CD4-positive, alpha-beta T cell (primary cell): Measurements from ENCODE around the gene MTCL1. TPM values are rescaled to one million over a fixed set of nuclear protein-coding genes. Genes with fewer than 3 reads are reported as not detected.

ENCODE experiments used
- ATAC-seq: fragments of 200-7000 bp; cut with Tn5 transposase; one replicate; pipeline ENCODE4 v1.10.0; 2022; ENCODE audit warnings: mild to moderate bottlenecking; ENCODE audit not compliant: poor library complexity
- CTCF ChIA-PET: fragments of 350-600 bp; sonication (Branson Sonifier 250); formaldehyde crosslinking; loops from one replicate; lab custom pipeline; 2021; ENCODE audit warnings: antibody characterized with exemption, inconsistent platforms; lab: Charles Lee
- POLR2A ChIA-PET: fragments of 350-600 bp; sonication (Branson Sonifier 250); formaldehyde crosslinking; loops from one replicate; lab custom pipeline; 2021; ENCODE audit warnings: antibody characterized with exemption, inconsistent platforms; lab: Charles Lee
- DNase-seq, 14 experiments: peaks; one replicate each; pipeline ENCODE4 v3.0.0-alpha.2; 2013 to 2020; ENCODE audit warnings: mixed read lengths in 2 of 14
- H3K27ac ChIP-seq, 2 donors: one replicate each; pipeline versions ENCODE4 v1.5.1 to v1.7.0; 2013; ENCODE audit warnings: low read length in 2 of 2, low read depth in 1 of 2, mild to moderate bottlenecking in 1 of 2
- H3K27me3 ChIP-seq, 2 experiments: 1 replicate in 1 of 2; 2 replicates in 1 of 2; pipeline versions ENCODE4 v1.6.1 to v1.7.0; 2013; ENCODE audit warnings: low read length in 2 of 2, control low read depth in 1 of 2, mild to moderate bottlenecking in 1 of 2, moderate library complexity in 1 of 2; ENCODE audit not compliant: insufficient read depth in 2 of 2, control insufficient read depth in 1 of 2
- H3K36me3 ChIP-seq: one replicate; pipeline ENCODE4 v1.6.1; 2013; ENCODE audit warnings: low read length, control low read depth; ENCODE audit not compliant: insufficient read depth
- H3K4me1 ChIP-seq: one replicate; pipeline ENCODE4 v1.6.1; 2013; ENCODE audit warnings: low read length, control low read depth; ENCODE audit not compliant: insufficient read depth
- H3K4me3 ChIP-seq: one replicate; pipeline ENCODE4 v1.5.1; 2013; ENCODE audit warnings: mild to moderate bottlenecking, low read length, moderate library complexity
- H3K9me3 ChIP-seq, 2 experiments: 1 replicate in 1 of 2; 2 replicates in 1 of 2; pipeline versions ENCODE4 v1.6.1 to v1.7.0; 2013; ENCODE audit warnings: low read length in 2 of 2, mild to moderate bottlenecking in 2 of 2, control low read depth in 1 of 2, moderate library complexity in 1 of 2; ENCODE audit not compliant: control insufficient read depth in 1 of 2, insufficient read depth in 1 of 2
- H3K27ac Mint-ChIP-seq: one replicate; pipeline ENCODE4 v1.8.0; 2020; ENCODE audit warnings: mixed read lengths
- H3K27me3 Mint-ChIP-seq: one replicate; pipeline ENCODE4 v1.8.0; 2021; ENCODE audit warnings: mixed read lengths
- H3K36me3 Mint-ChIP-seq: one replicate; pipeline ENCODE4 v1.8.0; 2021; ENCODE audit warnings: low read depth, mixed read lengths
- H3K4me1 Mint-ChIP-seq: one replicate; pipeline ENCODE4 v1.8.0; 2021; ENCODE audit warnings: low read depth, mixed read lengths
- H3K4me3 Mint-ChIP-seq: one replicate; pipeline ENCODE4 v1.8.0; 2020; ENCODE audit warnings: mild to moderate bottlenecking, mixed read lengths
- H3K9me3 Mint-ChIP-seq: one replicate; pipeline ENCODE4 v1.8.0; 2020; ENCODE audit warnings: mixed read lengths
- intact Hi-C, 2 experiments: fragments of 100-400 bp; cut with DNase I in 1 of 2; cut with micrococcal nuclease in 1 of 2; formaldehyde crosslinking; loops; one replicate each; pipeline versions ENCODE4 v1.15.1 to v1.9.0; 2023 to 2025; cut with DNase I, micrococcal nuclease
- total RNA-seq, 174 experiments: library from RNA in 2 of 174; stranded (reverse) in 2 of 174; gene quantifications; one replicate each; pipeline ENCODE4 v1.2.3 and lab custom pipeline; 2021 to 2026
- TF ChIP-seq, protein P1 (sequence below): fragments of 200-600 bp; IDR thresholded peaks from one replicate; pipeline ENCODE4 v1.8.0; 2022; ENCODE audit warnings: antibody characterized with exemption, mild to moderate bottlenecking

The MTCL1 gene
- total RNA-seq, 2 experiments from 2014 or later, result 0.11 to 0.55 TPM

- DNase-seq (no peak), ATAC-seq (no peak)
- Histone ChIP-seq H3K36me3 (no peaks in the 10 kb centered on the region), H3K4me1 (peaks cover 15% of the 10 kb centered on the region), H3K4me3 (no peak overlapping the region), H3K27me3 (no peaks in the 10 kb centered on the region), H3K27ac (no peak overlapping the region), H3K9me3 (no peaks in the 10 kb centered on the region)
- Mint-ChIP-seq H3K27ac (no peak overlapping the region), H3K4me1 (peaks cover 23% of the 10 kb centered on the region), H3K27me3 (no peaks in the 10 kb centered on the region), H3K4me3 (no peak overlapping the region), H3K9me3 (no peaks in the 10 kb centered on the region), H3K36me3 (no peaks in the 10 kb centered on the region)
- TF ChIP-seq, protein P1, sequence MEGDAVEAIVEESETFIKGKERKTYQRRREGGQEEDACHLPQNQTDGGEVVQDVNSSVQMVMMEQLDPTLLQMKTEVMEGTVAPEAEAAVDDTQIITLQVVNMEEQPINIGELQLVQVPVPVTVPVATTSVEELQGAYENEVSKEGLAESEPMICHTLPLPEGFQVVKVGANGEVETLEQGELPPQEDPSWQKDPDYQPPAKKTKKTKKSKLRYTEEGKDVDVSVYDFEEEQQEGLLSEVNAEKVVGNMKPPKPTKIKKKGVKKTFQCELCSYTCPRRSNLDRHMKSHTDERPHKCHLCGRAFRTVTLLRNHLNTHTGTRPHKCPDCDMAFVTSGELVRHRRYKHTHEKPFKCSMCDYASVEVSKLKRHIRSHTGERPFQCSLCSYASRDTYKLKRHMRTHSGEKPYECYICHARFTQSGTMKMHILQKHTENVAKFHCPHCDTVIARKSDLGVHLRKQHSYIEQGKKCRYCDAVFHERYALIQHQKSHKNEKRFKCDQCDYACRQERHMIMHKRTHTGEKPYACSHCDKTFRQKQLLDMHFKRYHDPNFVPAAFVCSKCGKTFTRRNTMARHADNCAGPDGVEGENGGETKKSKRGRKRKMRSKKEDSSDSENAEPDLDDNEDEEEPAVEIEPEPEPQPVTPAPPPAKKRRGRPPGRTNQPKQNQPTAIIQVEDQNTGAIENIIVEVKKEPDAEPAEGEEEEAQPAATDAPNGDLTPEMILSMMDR, result no peak
- ChIA-PET CTCF (no interaction called here), POLR2A (interaction anchor here (0.6 kb wide), 1 partner anchor 172 kb away, joined by 3 read pairs; no protein-coding TSS in a partner anchor)
- intact Hi-C loops, result no loop called here
Measured at GRCh38 chr18:8811115-8811514, 105.8 kb downstream of the MTCL1 start.

DNA sequence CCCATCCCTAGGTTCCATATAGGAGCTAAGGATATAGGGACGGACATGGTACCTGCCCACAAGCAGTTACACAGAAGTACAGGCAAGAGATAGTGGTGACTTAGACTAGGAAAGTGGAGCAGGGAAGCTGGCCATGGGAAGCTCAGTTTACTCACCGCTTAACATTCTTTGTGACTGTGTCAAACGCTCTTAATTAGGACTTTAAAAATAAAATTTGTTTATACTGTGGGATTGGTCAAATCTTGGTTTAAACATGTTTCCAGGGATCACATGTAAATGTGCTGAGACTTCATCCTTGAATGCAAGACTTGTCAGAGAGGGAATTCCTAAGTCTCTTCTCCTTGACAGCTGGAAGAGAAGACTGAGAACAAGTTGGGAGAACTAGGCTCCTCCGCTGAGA is 107.3 kb downstream of the MTCL1 start:
- Mint-ChIP-seq H3K27me3 (no peaks in the 10 kb centered on the region), H3K27ac (no peak overlapping the region), H3K4me1 (peaks cover 15% of the 10 kb centered on the region), H3K9me3 (no peaks in the 10 kb centered on the region), H3K36me3 (no peaks in the 10 kb centered on the region), H3K4me3 (no peak overlapping the region)
- TF ChIP-seq, protein P1, result no peak
- Histone ChIP-seq H3K36me3 (no peaks in the 10 kb centered on the region), H3K4me3 (no peak overlapping the region), H3K4me1 (peaks cover 6% of the 10 kb centered on the region), H3K27me3 (no peaks in the 10 kb centered on the region), H3K9me3 (no peaks in the 10 kb centered on the region), H3K27ac (no peak overlapping the region)
- DNase-seq, result no peak
- intact Hi-C loops, result no loop called here
- ChIA-PET POLR2A (no interaction called here), CTCF (no interaction called here)
- ATAC-seq, result no peak

GRCh38 chr18:8813611-8814010 is 108.3 kb downstream of the MTCL1 start:
- H3K36me3 ChIP-seq, result no peaks in the 10 kb centered on the region
- intact Hi-C loops, result no loop called here
- H3K4me3 Mint-ChIP-seq, result no peak overlapping the region
- ChIA-PET CTCF (no interaction called here), POLR2A (no interaction called here)
- TF ChIP-seq, protein P1, result no peak
- no peaks in the 10 kb centered on the region for H3K27me3 ChIP-seq
- no peak overlapping the region for H3K27ac ChIP-seq
- no peak overlapping the region for H3K27ac Mint-ChIP-seq
- no peaks in the 10 kb centered on the region for H3K36me3 Mint-ChIP-seq
- H3K4me1 Mint-ChIP-seq, result peaks cover 14% of the 10 kb centered on the region
- H3K9me3 Mint-ChIP-seq, result no peaks in the 10 kb centered on the region
- H3K4me1 ChIP-seq, result peaks cover 6% of the 10 kb centered on the region
- ATAC-seq, result no peak
- no peak overlapping the region for H3K4me3 ChIP-seq
- H3K27me3 Mint-ChIP-seq, result no peaks in the 10 kb centered on the region
- no peaks in the 10 kb centered on the region for H3K9me3 ChIP-seq
- DNase-seq, result no peak
